H9 (cell line): Measurements from ENCODE around the gene FARSA. TPM values are rescaled to one million over a fixed set of nuclear protein-coding genes. Genes with fewer than 3 reads are reported as not detected.

Experiments
- DNase-seq: peaks from one replicate; pipeline ENCODE4 v3.0.0-alpha.2; 2017
- H2AFZ ChIP-seq: one replicate; pipeline ENCODE4 v1.6.1; 2013; ENCODE audit warnings: mild to moderate bottlenecking, low read length, control low read depth, moderate library complexity
- H2AK5ac ChIP-seq: 2 replicates; pipeline ENCODE4 v1.6.1; 2013; ENCODE audit warnings: low read length, control low read depth, mixed read lengths; ENCODE audit not compliant: insufficient read length
- H2BK120ac ChIP-seq: one replicate; pipeline ENCODE4 v1.6.1; 2013; ENCODE audit warnings: low read depth, mild to moderate bottlenecking, low read length, control low read depth, inconsistent platforms; ENCODE audit not compliant: poor library complexity, severe bottlenecking
- H2BK12ac ChIP-seq: 2 replicates; pipeline ENCODE4 v1.6.1; 2013; ENCODE audit warnings: low read length, control low read depth, mixed read lengths, low read depth; ENCODE audit not compliant: insufficient read length
- H2BK15ac ChIP-seq: 2 replicates; pipeline ENCODE4 v1.6.1; 2013; ENCODE audit warnings: low read depth, low read length, control low read depth
- H2BK20ac ChIP-seq: one replicate; pipeline ENCODE4 v1.6.1; 2013; ENCODE audit warnings: low read depth, mild to moderate bottlenecking, low read length, control low read depth, inconsistent platforms; ENCODE audit not compliant: poor library complexity, severe bottlenecking
- H2BK5ac ChIP-seq: 2 replicates; pipeline ENCODE4 v1.6.1; 2013; ENCODE audit warnings: low read length, control low read depth, mixed read lengths; ENCODE audit not compliant: insufficient read length
- H3K14ac ChIP-seq: 2 replicates; pipeline ENCODE4 v1.6.1; 2013; ENCODE audit warnings: low read length, control low read depth; ENCODE audit not compliant: insufficient read depth
- H3K18ac ChIP-seq: 2 replicates; pipeline ENCODE4 v1.6.1; 2013; ENCODE audit warnings: low read depth, mild to moderate bottlenecking, mixed read lengths, low read length, control low read depth; ENCODE audit not compliant: insufficient read length
- H3K23ac ChIP-seq: 2 replicates; pipeline ENCODE4 v1.6.1; 2013; ENCODE audit warnings: low read length, control low read depth, mixed read lengths, low read depth; ENCODE audit not compliant: insufficient read length
- H3K23me2 ChIP-seq: 2 replicates; pipeline ENCODE4 v1.6.1; 2013; ENCODE audit warnings: low read depth, mild to moderate bottlenecking, mixed read lengths, low read length, control low read depth; ENCODE audit not compliant: insufficient read length, poor library complexity, severe bottlenecking
- H3K27ac ChIP-seq: 2 replicates; pipeline ENCODE4 v1.5.1; 2013; ENCODE audit warnings: low read length, control low read depth, mixed read lengths, low read depth; ENCODE audit not compliant: insufficient read length
- H3K27me3 ChIP-seq: 2 replicates; pipeline ENCODE4 v1.6.1; 2013; ENCODE audit warnings: low read length, control low read depth, inconsistent platforms; ENCODE audit not compliant: insufficient read depth
- H3K4ac ChIP-seq: 2 replicates; pipeline ENCODE4 v1.6.1; 2013; ENCODE audit warnings: low read depth, mild to moderate bottlenecking, control low read depth, inconsistent platforms, low read length, moderate library complexity
- H3K4me1 ChIP-seq: 2 replicates; pipeline ENCODE4 v1.6.1; 2013; ENCODE audit warnings: low read length, control low read depth, inconsistent platforms; ENCODE audit not compliant: insufficient read depth
- H3K4me2 ChIP-seq: 2 replicates; pipeline ENCODE4 v1.6.1; 2013; ENCODE audit warnings: low read length, control low read depth, mixed read lengths; ENCODE audit not compliant: insufficient read length, insufficient read depth
- H3K56ac ChIP-seq: 2 replicates; pipeline ENCODE4 v1.6.1; 2013; ENCODE audit warnings: low read depth, mild to moderate bottlenecking, mixed read lengths, low read length, control low read depth; ENCODE audit not compliant: insufficient read length
- H3K79me1 ChIP-seq: 2 replicates; pipeline ENCODE4 v1.6.1; 2013; ENCODE audit warnings: low read depth, mild to moderate bottlenecking, moderate library complexity, low read length, control low read depth, inconsistent platforms; ENCODE audit not compliant: insufficient read depth, poor library complexity, severe bottlenecking
- H3K79me2 ChIP-seq: 2 replicates; pipeline ENCODE4 v1.6.1; 2013; ENCODE audit warnings: low read length, control low read depth, inconsistent platforms; ENCODE audit not compliant: insufficient read depth
- H3K9ac ChIP-seq: 2 replicates; pipeline ENCODE4 v1.6.1; 2013; ENCODE audit warnings: low read length, control low read depth, mixed read lengths; ENCODE audit not compliant: insufficient read length; ENCODE audit errors: extremely low read depth
- H3K9me3 ChIP-seq: one replicate; pipeline ENCODE4 v1.6.1; 2013; ENCODE audit warnings: low read depth, low read length, inconsistent platforms; ENCODE audit not compliant: control insufficient read depth
- H3T11ph ChIP-seq: one replicate; pipeline ENCODE4 v1.6.1; 2013; ENCODE audit warnings: mild to moderate bottlenecking, low read length, control low read depth, inconsistent platforms
- H4K20me1 ChIP-seq: one replicate; pipeline ENCODE4 v1.6.1; 2013; ENCODE audit not compliant: control insufficient read depth, insufficient read length, insufficient read depth
- H4K5ac ChIP-seq: 2 replicates; pipeline ENCODE4 v1.6.1; 2013; ENCODE audit warnings: low read depth, mild to moderate bottlenecking, mixed read lengths, low read length, control low read depth; ENCODE audit not compliant: insufficient read length
- H4K8ac ChIP-seq: replicated peaks from 2 replicates; pipeline ENCODE4 v1.6.1; 2013; ENCODE audit warnings: low read length, control low read depth, mixed read lengths, low read depth; ENCODE audit not compliant: insufficient read length
- H4K91ac ChIP-seq: 2 replicates; pipeline ENCODE4 v1.6.1; 2013; ENCODE audit warnings: low read depth, mild to moderate bottlenecking, moderate library complexity, mixed read lengths, low read length, control low read depth; ENCODE audit not compliant: insufficient read length
- H3K27ac Mint-ChIP-seq, 3 experiments: 2 replicates in 2 of 3; 3 replicates in 1 of 3; pipeline ENCODE4 v1.8.0; 2020 to 2021; ENCODE audit warnings: mixed read lengths in 3 of 3, mild to moderate bottlenecking in 1 of 3, moderate library complexity in 1 of 3
- H3K27me3 Mint-ChIP-seq: 2 replicates; pipeline ENCODE4 v1.8.0; 2021; ENCODE audit warnings: low read depth, mild to moderate bottlenecking, moderate library complexity, mixed read lengths
- H3K36me3 Mint-ChIP-seq, 3 experiments: 2 replicates in 2 of 3; 3 replicates in 1 of 3; pipeline ENCODE4 v1.8.0; 2020 to 2021; ENCODE audit warnings: low read depth in 3 of 3, mixed read lengths in 3 of 3; ENCODE audit not compliant: insufficient read depth in 1 of 3
- H3K4me1 Mint-ChIP-seq, 2 experiments: 2 replicates each; pipeline ENCODE4 v1.8.0; 2020; ENCODE audit warnings: mixed read lengths in 2 of 2
- H3K4me3 Mint-ChIP-seq, 2 experiments: 2 replicates in 1 of 2; 3 replicates in 1 of 2; pipeline ENCODE4 v1.8.0; 2020 to 2021; ENCODE audit warnings: mild to moderate bottlenecking in 2 of 2, mixed read lengths in 2 of 2, moderate library complexity in 1 of 2
- H3K9me3 Mint-ChIP-seq, 2 experiments: 2 replicates in 1 of 2; 3 replicates in 1 of 2; pipeline ENCODE4 v1.8.0; 2020; ENCODE audit warnings: mild to moderate bottlenecking in 2 of 2, mixed read lengths in 2 of 2, moderate library complexity in 1 of 2
- CTCF ChIP-seq: fragments of 200-600 bp; sonication (generic); conservative IDR thresholded peaks from 3 replicates; pipeline ENCODE4 v1.8.0; 2021; ENCODE audit warnings: antibody characterized with exemption, mild to moderate bottlenecking
- WGBS: extraction: QIAGEN DNeasy Blood & Tissue Kit; methylation state at CpG from one replicate; pipeline ENCODE4 v1.1.7; 2013; ENCODE audit warnings: missing lambda C conversion rate, low lambda C conversion rate, mixed read lengths; ENCODE audit not compliant: insufficient read length; ENCODE audit errors: extremely low coverage; 5-methylcytosine and 5-hydroxymethylcytosine counted together
- total RNA-seq: library from RNA; stranded (reverse); gene quantifications from 2 replicates; pipeline ENCODE4 v1.2.1, GENCODE V29; 2021

Gene FARSA
- total RNA-seq, 1 experiment from 2014 or later: 110 TPM

DNA sequence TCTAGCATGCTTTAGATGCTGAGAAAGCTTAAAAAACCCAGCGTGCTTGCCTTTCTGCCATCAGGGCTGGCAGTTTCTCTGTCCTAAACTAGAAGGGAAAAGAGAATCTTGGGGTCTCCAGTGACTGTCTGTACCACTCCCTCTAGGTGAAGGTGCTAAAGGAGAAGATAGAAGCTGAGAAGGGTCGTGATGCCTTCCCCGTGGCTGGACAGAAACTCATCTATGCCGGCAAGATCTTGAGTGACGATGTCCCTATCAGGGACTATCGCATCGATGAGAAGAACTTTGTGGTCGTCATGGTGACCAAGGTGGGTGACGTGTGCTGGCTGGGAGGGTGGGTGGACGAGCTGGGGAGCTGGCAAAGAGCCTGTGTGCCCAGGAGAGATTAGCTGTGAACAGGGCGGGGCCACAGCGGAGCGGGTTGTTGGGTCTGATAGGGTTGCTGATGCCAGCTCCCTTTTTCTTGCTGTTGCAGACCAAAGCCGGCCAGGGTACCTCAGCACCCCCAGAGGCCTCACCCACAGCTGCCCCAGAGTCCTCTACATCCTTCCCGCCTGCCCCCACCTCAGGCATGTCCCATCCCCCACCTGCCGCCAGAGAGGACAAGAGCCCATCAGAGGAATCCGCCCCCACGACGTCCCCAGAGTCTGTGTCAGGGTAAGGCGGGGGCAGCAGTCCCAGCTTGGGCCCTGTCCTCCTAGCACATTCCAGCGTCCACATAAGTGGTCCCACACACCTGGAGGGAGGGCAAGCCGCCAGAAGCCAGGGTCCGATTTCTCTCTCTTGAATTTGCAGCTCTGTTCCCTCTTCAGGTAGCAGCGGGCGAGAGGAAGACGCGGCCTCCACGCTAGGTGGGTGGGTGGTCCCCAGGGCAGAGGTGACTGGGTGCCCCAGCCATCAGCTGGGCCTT is 14.4 kb upstream of the FARSA start:
- H3K27me3 ChIP-seq: no peaks in the 10 kb centered on the region
- H3K23me2 ChIP-seq: no peaks in the 10 kb centered on the region
- no peaks in the 10 kb centered on the region for H3K4me1 ChIP-seq
- H2AFZ ChIP-seq: no peak overlapping the region
- no peak overlapping the region for H3K23ac ChIP-seq
- peak overlapping the region in 2 of 3 experiments; percentile 33 to 89; a peak in 3 of 7 replicates for H3K27ac Mint-ChIP-seq
- H2BK12ac ChIP-seq: no peak overlapping the region
- no peak overlapping the region for H3K4ac ChIP-seq
- H4K91ac ChIP-seq: no peak overlapping the region
- H2BK15ac ChIP-seq: no peak overlapping the region
- no peak overlapping the region for H2BK5ac ChIP-seq
- H2BK120ac ChIP-seq: no peak overlapping the region
- peak overlapping the region; percentile 29 to 30; a peak in 3 of 5 replicates for H3K4me3 Mint-ChIP-seq
- H3K4me1 Mint-ChIP-seq: peaks cover 15 to 30% of the 10 kb centered on the region in 2 experiments
- no peaks in the 10 kb centered on the region for H3K9me3 ChIP-seq
- H3K79me1 ChIP-seq: no peaks in the 10 kb centered on the region
- H4K8ac ChIP-seq: no peak overlapping the region
- 0 out of 5 replicates have a peak, but pooled peaks cover 0 to 3% of the 10 kb centered on the region in 2 experiments for H3K9me3 Mint-ChIP-seq
- DNase-seq: no peak
- no peaks in the 10 kb centered on the region for H4K20me1 ChIP-seq
- peaks cover 49 to 81% (median 72%) of the 10 kb centered on the region in 3 experiments for H3K36me3 Mint-ChIP-seq
- no peak overlapping the region for H2BK20ac ChIP-seq
- no peak overlapping the region for H3K9ac ChIP-seq
- H3K27me3 Mint-ChIP-seq: no peaks in the 10 kb centered on the region
- no peak overlapping the region for H3K27ac ChIP-seq
- no peak for TF ChIP-seq CTCF
- no CpG with 5 or more reads among the region's 28 CpGs for WGBS
- H2AK5ac ChIP-seq: no peak overlapping the region
- no peak overlapping the region for H3K18ac ChIP-seq
- no peak overlapping the region for H4K5ac ChIP-seq
- H3K4me2 ChIP-seq: no peak overlapping the region
- H3K14ac ChIP-seq: no peak overlapping the region; the same call in 1 of the 2 replicates
- no peak overlapping the region for H3K56ac ChIP-seq
- H3T11ph ChIP-seq: no peak overlapping the region
- H3K79me2 ChIP-seq: no peaks in the 10 kb centered on the region; the same call in 1 of the 2 replicates
